PFSK-1 (cell line): ENCODE results near the gene DHRS2.

Source experiments
- FOXP2 ChIP-seq: optimal IDR thresholded peaks from 2 replicates; pipeline ENCODE3; 2011; ENCODE audit warnings: borderline replicate concordance, control low read depth, inconsistent platforms; ENCODE audit not compliant: insufficient read depth; ENCODE audit errors: extremely low read length, extremely low read depth
- POLR2AphosphoS5 ChIP-seq: IDR thresholded peaks from 2 replicates; pipeline ENCODE4 v1.6.1; 2012; ENCODE audit warnings: low read depth, mild to moderate bottlenecking, control low read depth, low read length, moderate library complexity
- SIN3A ChIP-seq: IDR thresholded peaks from 2 replicates; pipeline ENCODE4 v1.6.1; 2012; ENCODE audit warnings: mild to moderate bottlenecking, low read length, moderate library complexity, borderline replicate concordance; ENCODE audit not compliant: insufficient read depth
- TAF1 ChIP-seq: IDR thresholded peaks from 2 replicates; pipeline ENCODE4 v1.6.1; 2012; ENCODE audit warnings: low read length, control low read depth, borderline replicate concordance; ENCODE audit not compliant: insufficient read depth
- TF ChIP-seq, protein P1 (sequence below), 2 experiments: IDR thresholded peaks; 2 replicates each; pipeline versions ENCODE4 v1.6.1 to v1.8.0; 2011 to 2012; ENCODE audit warnings: low read depth in 2 of 2, low read length in 2 of 2, control low read depth in 1 of 2, inconsistent platforms in 1 of 2, mild to moderate bottlenecking in 1 of 2, moderate library complexity in 1 of 2; ENCODE audit not compliant: insufficient read depth in 1 of 2

Gene DHRS2

GRCh38 chr14:23641180-23641914 lies 5.2 kb downstream of the DHRS2 start:
- no peak for TF ChIP-seq POLR2AphosphoS5
- TF ChIP-seq, protein P1, sequence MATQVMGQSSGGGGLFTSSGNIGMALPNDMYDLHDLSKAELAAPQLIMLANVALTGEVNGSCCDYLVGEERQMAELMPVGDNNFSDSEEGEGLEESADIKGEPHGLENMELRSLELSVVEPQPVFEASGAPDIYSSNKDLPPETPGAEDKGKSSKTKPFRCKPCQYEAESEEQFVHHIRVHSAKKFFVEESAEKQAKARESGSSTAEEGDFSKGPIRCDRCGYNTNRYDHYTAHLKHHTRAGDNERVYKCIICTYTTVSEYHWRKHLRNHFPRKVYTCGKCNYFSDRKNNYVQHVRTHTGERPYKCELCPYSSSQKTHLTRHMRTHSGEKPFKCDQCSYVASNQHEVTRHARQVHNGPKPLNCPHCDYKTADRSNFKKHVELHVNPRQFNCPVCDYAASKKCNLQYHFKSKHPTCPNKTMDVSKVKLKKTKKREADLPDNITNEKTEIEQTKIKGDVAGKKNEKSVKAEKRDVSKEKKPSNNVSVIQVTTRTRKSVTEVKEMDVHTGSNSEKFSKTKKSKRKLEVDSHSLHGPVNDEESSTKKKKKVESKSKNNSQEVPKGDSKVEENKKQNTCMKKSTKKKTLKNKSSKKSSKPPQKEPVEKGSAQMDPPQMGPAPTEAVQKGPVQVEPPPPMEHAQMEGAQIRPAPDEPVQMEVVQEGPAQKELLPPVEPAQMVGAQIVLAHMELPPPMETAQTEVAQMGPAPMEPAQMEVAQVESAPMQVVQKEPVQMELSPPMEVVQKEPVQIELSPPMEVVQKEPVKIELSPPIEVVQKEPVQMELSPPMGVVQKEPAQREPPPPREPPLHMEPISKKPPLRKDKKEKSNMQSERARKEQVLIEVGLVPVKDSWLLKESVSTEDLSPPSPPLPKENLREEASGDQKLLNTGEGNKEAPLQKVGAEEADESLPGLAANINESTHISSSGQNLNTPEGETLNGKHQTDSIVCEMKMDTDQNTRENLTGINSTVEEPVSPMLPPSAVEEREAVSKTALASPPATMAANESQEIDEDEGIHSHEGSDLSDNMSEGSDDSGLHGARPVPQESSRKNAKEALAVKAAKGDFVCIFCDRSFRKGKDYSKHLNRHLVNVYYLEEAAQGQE (IDR thresholded peaks at IDR 0.05; ENCODE audit: insufficient read depth in 1 of 2, low read depth in 2 of 2, low read length in 2 of 2) = no peak
- TF ChIP-seq TAF1 = no peak
- TF ChIP-seq FOXP2 = no peak
- no peak for TF ChIP-seq SIN3A

- TF ChIP-seq POLR2AphosphoS5 (no peak), SIN3A (no peak), TAF1 (no peak), FOXP2 (no peak)
- TF ChIP-seq, protein P1 (IDR thresholded peaks at IDR 0.05; ENCODE audit: insufficient read depth in 1 of 2, low read depth in 2 of 2, low read length in 2 of 2) = no peak
Measured at GRCh38 chr14:23641915-23642588, 5.9 kb downstream of the DHRS2 start.

GRCh38 chr14:23643533-23644194 lies 7.5 kb downstream of the DHRS2 start:
- TF ChIP-seq, protein P1 (IDR thresholded peaks at IDR 0.05; ENCODE audit: insufficient read depth in 1 of 2, low read depth in 2 of 2, low read length in 2 of 2) = no peak
- no peak for TF ChIP-seq SIN3A
- TF ChIP-seq POLR2AphosphoS5 = no peak
- no peak for TF ChIP-seq TAF1
- TF ChIP-seq FOXP2 = no peak

GRCh38 chr14:23644195-23644918 lies 8.2 kb downstream of the DHRS2 start:
- TF ChIP-seq, protein P1 (IDR thresholded peaks at IDR 0.05; ENCODE audit: insufficient read depth in 1 of 2, low read depth in 2 of 2, low read length in 2 of 2) = no peak
- no peak for TF ChIP-seq POLR2AphosphoS5
